HG02571 (cell line): ENCODE results near the gene PIAS2.

Experiments used
- ATAC-seq: cut with Tn5 transposase; IDR thresholded peaks from one replicate; pipeline ENCODE4 v1.9.1; 2021; ENCODE audit warnings: mild to moderate bottlenecking, moderate library complexity; ENCODE audit not compliant: unreplicated experiment

The PIAS2 gene

DNA sequence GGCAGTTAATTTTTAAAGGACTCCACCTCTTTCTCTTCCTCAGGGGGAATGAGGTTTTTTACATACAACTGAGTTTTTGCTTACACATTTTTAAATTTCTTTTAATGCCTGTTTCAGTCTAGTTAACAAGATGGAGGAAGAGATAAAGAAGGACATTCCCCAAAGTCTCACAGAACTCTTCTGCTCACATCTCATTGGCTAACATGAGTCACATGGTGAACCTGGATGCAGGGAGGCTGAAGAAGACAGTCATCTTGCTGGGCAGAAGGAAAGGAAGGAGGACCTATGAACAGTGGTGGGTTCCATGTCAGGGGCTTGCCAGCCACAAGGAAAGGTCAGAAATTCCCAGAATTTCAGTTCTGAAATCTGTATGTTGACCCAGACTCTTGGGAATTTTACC is 150.1 kb downstream of the PIAS2 start:
- no peak for ATAC-seq

- ATAC-seq, result no peak
Measured at GRCh38 chr18:46764586-46764985, 152.7 kb downstream of the PIAS2 start.

- no peak for ATAC-seq
Measured at GRCh38 chr18:46761059-46761769, 156.1 kb downstream of the PIAS2 start.

GRCh38 chr18:46759890-46760289 is 157.4 kb downstream of the PIAS2 start:
- ATAC-seq, result no peak

GRCh38 chr18:46756559-46757201 is 160.6 kb downstream of the PIAS2 start, which contains the start of gene ST8SIA5:
Gene ST8SIA5 (minus strand): TSS chr18:46757053. CDS start chr18:46756508, 545 bp downstream.
- no peak for ATAC-seq

- no peak for ATAC-seq
Measured at GRCh38 chr18:46756025-46756558, 161.2 kb downstream of the PIAS2 start.

GRCh38 chr18:46755315-46756024 is 161.8 kb downstream of the PIAS2 start:
- ATAC-seq, result no peak

GRCh38 chr18:46754661-46755292 is 162.5 kb downstream of the PIAS2 start:
- no peak for ATAC-seq

- peak; percentile 64 for ATAC-seq
Measured at GRCh38 chr18:46754188-46754587, 163.1 kb downstream of the PIAS2 start.
